ENCODE measurements around the gene LBR.

The LBR gene

DNA sequence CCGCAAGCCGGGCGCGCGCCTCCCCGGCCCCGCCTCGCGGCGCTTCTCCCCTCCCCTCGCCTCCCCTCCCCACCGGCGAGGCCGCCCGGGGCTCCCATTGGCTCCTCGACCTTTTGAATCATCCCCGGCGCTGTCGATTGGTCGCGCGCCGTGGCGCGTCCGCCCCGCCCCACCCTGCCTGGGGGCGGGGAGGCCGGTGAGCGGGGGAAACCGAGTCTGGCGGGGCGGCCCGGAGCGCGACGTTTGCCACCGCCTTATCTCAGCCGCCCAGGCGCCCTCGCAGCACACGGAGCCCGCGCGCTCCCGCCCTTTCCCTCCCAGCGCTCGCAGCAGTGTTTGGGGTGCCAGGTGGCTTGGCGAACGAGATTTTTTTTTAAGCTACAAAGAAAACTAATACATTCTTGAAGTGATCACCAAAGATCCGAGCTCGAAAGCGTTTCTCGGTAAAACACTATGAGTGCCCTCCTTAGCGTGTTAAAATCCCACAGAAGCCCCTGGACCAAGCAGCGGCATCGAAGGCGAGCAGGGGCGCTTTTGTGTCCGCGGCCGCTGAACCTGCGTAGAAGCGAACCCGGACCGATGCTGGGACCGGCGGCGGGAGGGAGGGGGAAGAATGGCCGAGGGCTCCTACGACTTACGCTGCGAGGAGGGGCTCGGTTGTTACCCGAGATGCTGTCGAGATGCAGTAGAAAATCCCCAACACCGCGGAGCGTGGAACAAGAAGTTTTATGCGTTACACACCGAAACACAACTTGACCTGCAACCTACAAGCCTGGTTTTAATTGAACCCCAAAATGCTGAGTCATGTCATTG is 436 bp upstream of the LBR start (continued):
- TF ChIP-seq INSM2 (tag by site-specific recombination; IDR thresholded peaks at IDR 0.05) (no peak), REPIN1 (tag by site-specific recombination; IDR thresholded peaks at IDR 0.05; ENCODE audit: low read depth) (no peak), ZNF521 (tag by site-specific recombination; IDR thresholded peaks at IDR 0.05) (no peak), ZNF629 (tag by site-specific recombination; IDR thresholded peaks at IDR 0.05) (peak; percentile 73), ZNF10 (tag by site-specific recombination; IDR thresholded peaks at IDR 0.05) (peak; percentile 30; the same call in 1 of the 2 replicates), SP2 (tag by site-specific recombination; IDR thresholded peaks at IDR 0.05) (peak; percentile 97), GLIS2 (tag by site-specific recombination; IDR thresholded peaks at IDR 0.05) (peak; percentile 88), ZNF391 (tag by site-specific recombination; IDR thresholded peaks at IDR 0.05; ENCODE audit: borderline replicate concordance, low read depth) (0 out of 2 replicates have a peak, but pooled peaks have one; percentile 7), HOXC10 (CRISPR knock-in tag; IDR thresholded peaks at IDR 0.05) (no peak), ZFP41 (tag by site-specific recombination; IDR thresholded peaks at IDR 0.05; ENCODE audit: borderline replicate concordance) (no peak), ZBTB48 (tag by site-specific recombination; IDR thresholded peaks at IDR 0.05) (peak; percentile 12; the same call in 1 of the 2 replicates), EGR2 (tag by site-specific recombination; IDR thresholded peaks at IDR 0.05; ENCODE audit: low read depth) (peak; percentile 87), GLIS1 (tag by site-specific recombination; IDR thresholded peaks at IDR 0.05) (peak; percentile 31; the same call in 1 of the 2 replicates), ZNF335 (tag by site-specific recombination; conservative IDR thresholded peaks at IDR 0.05) (peak; percentile 95), KLF7 (tag by site-specific recombination; IDR thresholded peaks at IDR 0.05; ENCODE audit: borderline replicate concordance) (no peak; the same call in 1 of the 2 replicates), ZNF280D (tag by site-specific recombination; IDR thresholded peaks at IDR 0.05) (0 out of 2 replicates have a peak, but pooled peaks have one; percentile 58), ZFHX2 (tag by site-specific recombination; conservative IDR thresholded peaks at IDR 0.05) (peak; percentile 85), RBAK (tag by site-specific recombination; IDR thresholded peaks at IDR 0.05) (no peak), ZFP37 (tag by site-specific recombination; IDR thresholded peaks at IDR 0.05) (peak; percentile 96), PRDM10 (tag by site-specific recombination; IDR thresholded peaks at IDR 0.05) (peak; percentile 74), ZNF623 (tag by site-specific recombination; IDR thresholded peaks at IDR 0.05) (peak; percentile 31), ZBTB7A (tag by site-specific recombination; IDR thresholded peaks at IDR 0.05; ENCODE audit: low read depth) (peak; percentile 40; the same call in 1 of the 2 replicates), ZNF530 (tag by site-specific recombination; IDR thresholded peaks at IDR 0.05; ENCODE audit: low read depth) (no peak), KLF8 (tag by site-specific recombination; IDR thresholded peaks at IDR 0.05) (peak; percentile 98)
- TF ChIP-seq, protein P1, sequence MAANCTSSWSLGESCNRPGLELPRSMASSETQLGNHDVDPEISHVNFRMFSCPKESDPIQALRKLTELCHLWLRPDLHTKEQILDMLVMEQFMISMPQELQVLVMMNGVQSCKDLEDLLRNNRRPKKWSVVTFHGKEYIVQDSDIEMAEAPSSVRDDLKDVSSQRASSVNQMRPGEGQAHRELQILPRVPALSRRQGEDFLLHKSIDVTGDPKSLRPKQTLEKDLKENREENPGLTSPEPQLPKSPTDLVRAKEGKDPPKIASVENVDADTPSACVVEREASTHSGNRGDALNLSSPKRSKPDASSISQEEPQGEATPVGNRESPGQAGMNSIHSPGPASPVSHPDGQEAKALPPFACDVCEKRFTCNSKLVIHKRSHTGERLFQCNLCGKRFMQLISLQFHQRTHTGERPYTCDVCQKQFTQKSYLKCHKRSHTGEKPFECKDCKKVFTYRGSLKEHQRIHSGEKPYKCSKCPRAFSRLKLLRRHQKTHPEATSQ (tag by site-specific recombination; IDR thresholded peaks at IDR 0.05) = peak; percentile 12; the same call in 1 of the 2 replicates
- TF ChIP-seq, protein P2, sequence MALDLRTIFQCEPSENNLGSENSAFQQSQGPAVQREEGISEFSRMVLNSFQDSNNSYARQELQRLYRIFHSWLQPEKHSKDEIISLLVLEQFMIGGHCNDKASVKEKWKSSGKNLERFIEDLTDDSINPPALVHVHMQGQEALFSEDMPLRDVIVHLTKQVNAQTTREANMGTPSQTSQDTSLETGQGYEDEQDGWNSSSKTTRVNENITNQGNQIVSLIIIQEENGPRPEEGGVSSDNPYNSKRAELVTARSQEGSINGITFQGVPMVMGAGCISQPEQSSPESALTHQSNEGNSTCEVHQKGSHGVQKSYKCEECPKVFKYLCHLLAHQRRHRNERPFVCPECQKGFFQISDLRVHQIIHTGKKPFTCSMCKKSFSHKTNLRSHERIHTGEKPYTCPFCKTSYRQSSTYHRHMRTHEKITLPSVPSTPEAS (tag by site-specific recombination; IDR thresholded peaks at IDR 0.05) = 0 out of 2 replicates have a peak, but pooled peaks have one; percentile 22

Measured in HEK293 (cell line).